Measurements from ENCODE around the gene COL23A1. TPM values are rescaled to one million over a fixed set of nuclear protein-coding genes. Genes with fewer than 3 reads are reported as not detected.

The COL23A1 gene
- polyA plus RNA-seq, 1 donor (not counting 4 experiments of a cell fraction or from before 2014, with no cell fraction given) = not detected

DNA sequence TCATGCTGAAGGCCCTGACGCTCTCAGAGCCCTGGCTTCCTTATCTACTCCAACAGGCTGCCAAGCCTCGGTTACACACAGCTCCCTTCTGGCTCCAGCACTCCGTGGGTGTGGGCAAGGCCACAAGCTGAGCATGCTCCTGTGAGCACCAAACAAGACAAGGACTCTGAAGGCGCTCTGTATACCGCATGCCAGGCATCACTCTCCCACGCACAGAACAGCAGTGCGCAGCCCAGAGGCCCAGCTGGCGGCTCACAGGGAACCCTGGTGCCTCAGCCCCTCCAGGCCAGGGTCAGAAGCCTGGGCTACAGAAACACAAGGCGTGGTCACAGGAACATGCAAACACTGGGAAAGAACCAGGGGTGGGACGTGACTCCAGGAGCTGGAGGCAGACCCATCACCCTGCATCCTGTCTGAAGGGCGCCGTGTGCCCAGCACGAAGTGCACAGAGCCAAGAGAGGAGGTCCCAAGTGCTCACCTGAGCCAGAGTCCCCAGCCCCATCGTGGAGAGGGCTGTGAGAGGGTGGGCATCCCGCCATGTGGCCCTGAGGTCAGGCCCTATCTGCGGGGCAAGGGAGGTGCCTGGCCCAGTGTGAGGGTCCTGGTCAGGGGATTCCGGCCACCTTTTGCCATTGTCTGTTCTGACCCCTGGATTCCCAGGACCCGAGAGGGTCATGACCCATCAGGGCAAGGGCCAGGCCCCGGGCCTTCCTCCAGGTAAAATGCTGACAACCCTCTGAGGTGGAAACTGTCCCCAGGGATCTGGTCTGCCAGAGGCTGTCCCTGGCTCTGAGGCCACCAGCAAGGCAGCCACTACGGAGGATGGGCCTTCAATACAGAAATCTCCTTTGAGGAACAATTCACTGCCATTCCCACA lies 54.7 kb downstream of the COL23A1 start:
- Histone ChIP-seq H2AFZ (ENCODE audit: control insufficient read depth, low read length) (no peak overlapping the region), H3K9me1 (ENCODE audit: control insufficient read depth, extremely low read depth, insufficient read depth, low read length) (no peaks in the 10 kb centered on the region), H3K36me3 (ENCODE audit: control insufficient read depth in 2 of 2, extremely low read depth in 1 of 2, insufficient read depth in 2 of 2, low read length in 2 of 2) (no peaks in the 10 kb centered on the region), H3K4me2 (ENCODE audit: control insufficient read depth, extremely low read depth, insufficient read depth, low read depth, low read length) (no peak overlapping the region), H3K4me1 (ENCODE audit: control insufficient read depth, extremely low read depth, insufficient read depth, low read length) (no peaks in the 10 kb centered on the region), H3K27ac (ENCODE audit: control insufficient read depth, insufficient read depth, low read length) (no peak overlapping the region), H4K20me1 (ENCODE audit: control insufficient read depth, extremely low read depth, insufficient read depth, low read length) (no peaks in the 10 kb centered on the region), H3K4me3 (ENCODE audit: control insufficient read depth in 2 of 3, extremely low read depth in 1 of 3, insufficient read depth in 2 of 3, low read depth in 1 of 3, low read length in 3 of 3) (no peak overlapping the region), H3K9me3 (ENCODE audit: control insufficient read depth, low read depth, low read length) (no peaks in the 10 kb centered on the region), H3K9ac (ENCODE audit: control insufficient read depth, extremely low read depth, insufficient read depth, low read length) (no peak overlapping the region), H3K79me2 (ENCODE audit: control insufficient read depth, insufficient read depth, low read length) (no peaks in the 10 kb centered on the region), H3K27me3 (ENCODE audit: control insufficient read depth, extremely low read depth, insufficient read depth, low read length) (no peaks in the 10 kb centered on the region)
- no peak for FAIRE-seq
- DNase-seq (ENCODE audit: low read depth, low spot score) = no peak
- no peak for TF ChIP-seq CTCF (optimal IDR thresholded peaks at IDR 0.05 in 1 of 3, IDR thresholded peaks at IDR 0.05 in 1 of 3, conservative IDR thresholded peaks at IDR 0.05 in 1 of 3; ENCODE audit: extremely low read depth in 1 of 3, insufficient read depth in 2 of 3, low read length in 3 of 3)
- dilution Hi-C loops (cut with MboI; ENCODE audit: extremely low pct_ligation_motif_present, low sequenced_read_pairs) = no loop called here

GRCh38 chr5:178533136-178533535 lies 57.1 kb downstream of the COL23A1 start:
- Histone ChIP-seq H3K27ac (ENCODE audit: control insufficient read depth, insufficient read depth, low read length) (no peak overlapping the region), H3K4me1 (ENCODE audit: control insufficient read depth, extremely low read depth, insufficient read depth, low read length) (no peaks in the 10 kb centered on the region), H3K79me2 (ENCODE audit: control insufficient read depth, insufficient read depth, low read length) (no peaks in the 10 kb centered on the region), H3K36me3 (ENCODE audit: control insufficient read depth in 2 of 2, extremely low read depth in 1 of 2, insufficient read depth in 2 of 2, low read length in 2 of 2) (no peaks in the 10 kb centered on the region), H3K27me3 (ENCODE audit: control insufficient read depth, extremely low read depth, insufficient read depth, low read length) (no peaks in the 10 kb centered on the region), H4K20me1 (ENCODE audit: control insufficient read depth, extremely low read depth, insufficient read depth, low read length) (no peaks in the 10 kb centered on the region), H3K4me2 (ENCODE audit: control insufficient read depth, extremely low read depth, insufficient read depth, low read depth, low read length) (no peak overlapping the region), H3K9ac (ENCODE audit: control insufficient read depth, extremely low read depth, insufficient read depth, low read length) (no peak overlapping the region), H2AFZ (ENCODE audit: control insufficient read depth, low read length) (no peak overlapping the region), H3K9me3 (ENCODE audit: control insufficient read depth, low read depth, low read length) (no peaks in the 10 kb centered on the region), H3K4me3 (ENCODE audit: control insufficient read depth in 2 of 3, extremely low read depth in 1 of 3, insufficient read depth in 2 of 3, low read depth in 1 of 3, low read length in 3 of 3) (no peak overlapping the region), H3K9me1 (ENCODE audit: control insufficient read depth, extremely low read depth, insufficient read depth, low read length) (no peaks in the 10 kb centered on the region)
- no peak for TF ChIP-seq CTCF (optimal IDR thresholded peaks at IDR 0.05 in 1 of 3, IDR thresholded peaks at IDR 0.05 in 1 of 3, conservative IDR thresholded peaks at IDR 0.05 in 1 of 3; ENCODE audit: extremely low read depth in 1 of 3, insufficient read depth in 2 of 3, low read length in 3 of 3)
- no peak for TF ChIP-seq EZH2 (IDR thresholded peaks at IDR 0.05; ENCODE audit: low read length)
- DNase-seq (ENCODE audit: low read depth, low spot score) (no peak), FAIRE-seq (no peak)
- dilution Hi-C loops (cut with MboI; ENCODE audit: extremely low pct_ligation_motif_present, low sequenced_read_pairs) = no loop called here
